Measurements from ENCODE around the gene FXYD1. TPM values are rescaled to one million over a fixed set of nuclear protein-coding genes. Genes with fewer than 3 reads are reported as not detected.

FXYD1 gene
- total and polyA plus RNA-seq, 2 of the 8 experiments (the other 6 are each of a cell fraction or from before 2014, with no cell fraction given) = 1.6 to 8.1 TPM

DNA sequence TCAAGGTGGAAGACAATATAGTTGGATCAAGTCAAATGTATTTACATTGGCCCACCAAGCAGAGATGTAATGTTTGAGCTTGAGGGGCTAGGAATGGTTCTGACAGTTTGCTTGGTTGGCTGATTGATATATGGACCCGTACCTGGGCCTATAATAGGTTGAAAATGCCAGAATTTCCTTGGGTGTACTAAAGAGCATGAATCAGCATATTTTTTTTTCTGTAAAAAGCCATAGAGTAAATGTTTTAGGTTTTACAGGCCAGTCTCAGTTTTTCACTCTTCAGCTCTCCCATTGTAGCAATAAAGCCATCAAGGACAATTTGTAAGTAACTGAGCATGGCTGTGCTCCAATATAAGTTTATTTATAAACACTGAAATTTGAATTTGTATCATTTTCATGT is 42.8 kb downstream of the FXYD1 start:
- 84% methylated on average over 1 of the region's 1 CpG; no CpG with 5 or more reads in 1 of the 2 experiments for WGBS, 2 experiments (ENCODE audit: extremely low coverage in 1 of 2, insufficient coverage in 1 of 2, insufficient read length in 1 of 2, insufficient replicate concordance in 2 of 2, low coverage in 1 of 2, low lambda C conversion rate in 2 of 2, missing lambda C conversion rate in 1 of 2)
- no peak overlapping the region for H3K14ac ChIP-seq (ENCODE audit: insufficient read length)
- H3K79me2 ChIP-seq (ENCODE audit: control insufficient read depth in 1 of 2, insufficient read depth in 2 of 2, low read length in 2 of 2) = no peaks in the 10 kb centered on the region
- no peaks in the 10 kb centered on the region for H3K9me3 ChIP-seq (ENCODE audit: insufficient read depth in 2 of 2, low read depth in 1 of 2, low read length in 1 of 2)
- no peak for FAIRE-seq
- H3K27me3 ChIP-seq (replicated peaks in 1 of 4; ENCODE audit: control insufficient read depth in 3 of 4, extremely low read depth in 1 of 4, insufficient read depth in 3 of 4, low read length in 3 of 4) = no peaks in the 10 kb centered on the region; a peak in 1 of 7 replicates
- no peak overlapping the region for H2BK120ac ChIP-seq (replicated peaks; ENCODE audit: low read depth, low read length)
- H3K9ac ChIP-seq (replicated peaks in 1 of 4; ENCODE audit: extremely low read depth in 1 of 4, low read depth in 3 of 4, low read length in 3 of 4) = no peak overlapping the region
- no peak overlapping the region for H2BK5ac ChIP-seq (ENCODE audit: low read depth, low read length)
- H3K4ac ChIP-seq (replicated peaks; ENCODE audit: insufficient read length, low read depth, low read length) = no peak overlapping the region
- H2BK12ac ChIP-seq (ENCODE audit: low read depth, low read length) = no peak overlapping the region
- H2BK20ac ChIP-seq (ENCODE audit: low read length) = no peak overlapping the region
- no peak overlapping the region for H4K8ac ChIP-seq (ENCODE audit: extremely low read depth, insufficient read depth, low read length)
- no peak overlapping the region for H3K56ac ChIP-seq (replicated peaks; ENCODE audit: insufficient read length, low read depth, low read length)
- H3K4me2 ChIP-seq (ENCODE audit: insufficient read depth in 1 of 2, low read depth in 2 of 2, low read length in 2 of 2) = no peak overlapping the region
- no peak for TF ChIP-seq NRF1 (IDR thresholded peaks at IDR 0.05; ENCODE audit: low read depth, low read length)
- TF ChIP-seq NANOG (IDR thresholded peaks at IDR 0.05; ENCODE audit: insufficient read depth, low read depth, low read length, poor library complexity, severe bottlenecking) = no peak
- TF ChIP-seq TBP (IDR thresholded peaks at IDR 0.05; ENCODE audit: low read depth, low read length) = no peak
- TF ChIP-seq CHD2 (IDR thresholded peaks at IDR 0.05; ENCODE audit: low read length) = no peak
- no peak for TF ChIP-seq MAFK (IDR thresholded peaks at IDR 0.05; ENCODE audit: low read depth, low read length)
- no peak for TF ChIP-seq RNF2 (IDR thresholded peaks at IDR 0.05; ENCODE audit: borderline replicate concordance, low read depth, low read length, missing control alignments, poor library complexity, severe bottlenecking)
- TF ChIP-seq, protein P1, sequence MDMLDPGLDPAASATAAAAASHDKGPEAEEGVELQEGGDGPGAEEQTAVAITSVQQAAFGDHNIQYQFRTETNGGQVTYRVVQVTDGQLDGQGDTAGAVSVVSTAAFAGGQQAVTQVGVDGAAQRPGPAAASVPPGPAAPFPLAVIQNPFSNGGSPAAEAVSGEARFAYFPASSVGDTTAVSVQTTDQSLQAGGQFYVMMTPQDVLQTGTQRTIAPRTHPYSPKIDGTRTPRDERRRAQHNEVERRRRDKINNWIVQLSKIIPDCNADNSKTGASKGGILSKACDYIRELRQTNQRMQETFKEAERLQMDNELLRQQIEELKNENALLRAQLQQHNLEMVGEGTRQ (IDR thresholded peaks at IDR 0.05; ENCODE audit: low read length) = no peak
- no peak for TF ChIP-seq CEBPB (IDR thresholded peaks at IDR 0.05; ENCODE audit: low read depth, low read length)
- no peak for TF ChIP-seq SAP30 (IDR thresholded peaks at IDR 0.05; ENCODE audit: insufficient read depth, insufficient replicate concordance, low read length)
- TF ChIP-seq JUN (IDR thresholded peaks at IDR 0.05; ENCODE audit: low read depth, low read length) = no peak
- TF ChIP-seq POLR2A (IDR thresholded peaks at IDR 0.05; ENCODE audit: control extremely low read depth in 1 of 2, low read depth in 2 of 2, low read length in 2 of 2) = no peak
- H4K20me1 ChIP-seq (replicated peaks in 1 of 2; ENCODE audit: control insufficient read depth in 1 of 2, insufficient read depth in 2 of 2, low read length in 2 of 2) = no peaks in the 10 kb centered on the region
- no peak overlapping the region for H2AFZ ChIP-seq (ENCODE audit: low read length)
- no peak overlapping the region for H3K23ac ChIP-seq (ENCODE audit: insufficient read length)
- no peak overlapping the region for H3K4me3 ChIP-seq (ENCODE audit: extremely low read depth in 1 of 4, insufficient read depth in 2 of 4, low read depth in 3 of 4, low read length in 4 of 4)
- DNase-seq (ENCODE audit: low read depth in 1 of 2, low spot score in 2 of 2) = no peak
- no peaks in the 10 kb centered on the region for H3K23me2 ChIP-seq (ENCODE audit: low read depth, low read length)
- H3K36me3 ChIP-seq (ENCODE audit: control insufficient read depth in 2 of 4, insufficient read depth in 4 of 4, low read length in 3 of 4) = no peaks in the 10 kb centered on the region
- ChIA-PET CTCF (ENCODE audit: partially characterized antibody) (interaction anchor here (1.0 to 1.5 kb wide), 2 partner anchors 34 to 70 kb away, joined by 3 to 4 read pairs; no protein-coding TSS in a partner anchor), POLR2A (ENCODE audit: partially characterized antibody) (interaction anchor here (1.3 to 5.0 kb wide), 3 partner anchors 9 to 27 kb away, joined by 3 to 28 read pairs (median 3); partner anchors contain the start of gene FXYD5)
- no peaks in the 10 kb centered on the region for H3K79me1 ChIP-seq (ENCODE audit: low read depth, low read length)
- H3K18ac ChIP-seq (ENCODE audit: extremely low read depth, low read length) = no peak overlapping the region
- H3K4me1 ChIP-seq (replicated peaks in 1 of 4; ENCODE audit: control insufficient read depth in 3 of 4, insufficient read depth in 4 of 4, low read length in 3 of 4) = no peaks in the 10 kb centered on the region
- no peak overlapping the region for H2AK5ac ChIP-seq (ENCODE audit: low read depth, low read length)
- no peak overlapping the region for H3K27ac ChIP-seq (ENCODE audit: low read depth, low read length)
- no peak overlapping the region for H2BK15ac ChIP-seq (ENCODE audit: low read length)
- no peak overlapping the region for H4K5ac ChIP-seq (ENCODE audit: insufficient read length, low read depth, low read length)
- H4K91ac ChIP-seq (replicated peaks; ENCODE audit: insufficient read length, low read length) = no peak overlapping the region

All from H1 (cell line).